Measurements from ENCODE around the gene CCP110.

DNA sequence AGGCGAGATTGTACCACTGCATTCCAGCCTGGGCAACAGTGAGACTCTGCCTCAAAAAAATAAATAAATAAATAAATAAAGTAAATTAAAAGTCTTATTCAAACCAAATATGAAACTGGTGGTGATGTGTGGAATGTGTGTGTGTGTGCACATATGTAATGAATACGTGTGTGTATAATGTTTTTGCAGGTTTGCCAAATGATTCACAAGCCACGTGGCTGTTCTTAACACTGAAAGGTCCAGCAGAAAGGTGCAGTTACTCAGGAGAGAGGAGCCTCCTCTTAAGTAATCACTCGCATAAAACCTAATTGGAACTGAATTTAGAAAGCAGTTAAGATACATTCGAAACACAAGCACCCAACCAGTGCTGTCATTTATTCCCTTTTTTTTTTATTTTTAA, 24.7 kb upstream of the CCP110 start:
- TF ChIP-seq CTCF (IDR thresholded peaks at IDR 0.05), result no peak
- no peak for TF ChIP-seq ZFX (IDR thresholded peaks at IDR 0.05; ENCODE audit: borderline replicate concordance)
